ENCODE results near the gene PCNX2.

Gene PCNX2

GRCh38 chr1:233295237-233295974, at the start of gene PCNX2:
Gene PCNX2, minus strand, starts transcription at chr1:233295725. Its CDS starts 247 bp downstream, at chr1:233295478.
- peak within 1 kb of the TSS; percentile 83 for H3K27ac ChIP-seq (ENCODE audit: extremely low read depth, low read depth, low read length)
- ChIA-PET CTCF (interaction anchor here (0.8 to 2.6 kb wide), 6 partner anchors 10 to 145 kb away, joined by 3 to 9 read pairs (median 5); no protein-coding TSS in a partner anchor), POLR2A (interaction anchor here (1.0 to 1.2 kb wide), 3 partner anchors 12 to 666 kb away, joined by 3 read pairs; partner anchors contain the start of gene SIPA1L2)
- peaks cover 14% of the 10 kb centered on the region for H3K4me1 ChIP-seq (ENCODE audit: control insufficient read depth, insufficient read depth, low read length)
- H3K4me3 ChIP-seq (ENCODE audit: low read depth, low read length) = peak within 1 kb of the TSS; percentile 99
- no peaks in the 10 kb centered on the region for H3K9me3 ChIP-seq (ENCODE audit: control insufficient read depth, insufficient read depth, low read depth, low read length)
- H3K36me3 ChIP-seq (ENCODE audit: control insufficient read depth in 2 of 2, insufficient read depth in 1 of 2, low read length in 2 of 2) = no peaks in the 10 kb centered on the region
- TF ChIP-seq WT1 (tag by site-specific recombination; IDR thresholded peaks at IDR 0.05) (peak; percentile 71), KLF9 (tag by site-specific recombination; IDR thresholded peaks at IDR 0.05; ENCODE audit: low read depth) (no peak), ZNF624 (tag by site-specific recombination; IDR thresholded peaks at IDR 0.05) (no peak), FEZF1 (tag by site-specific recombination; IDR thresholded peaks at IDR 0.05) (no peak), SP2 (tag by site-specific recombination; IDR thresholded peaks at IDR 0.05) (peak; percentile 75), ZNF16 (tag by site-specific recombination; IDR thresholded peaks at IDR 0.05; ENCODE audit: low read depth) (no peak), ZNF514 (tag by site-specific recombination; IDR thresholded peaks at IDR 0.05) (no peak), GLI4 (tag by site-specific recombination; IDR thresholded peaks at IDR 0.05) (no peak), PRDM10 (tag by site-specific recombination; IDR thresholded peaks at IDR 0.05) (peak; percentile 85), ZNF660 (tag by site-specific recombination; IDR thresholded peaks at IDR 0.05) (peak; percentile 83), ZFP41 (tag by site-specific recombination; IDR thresholded peaks at IDR 0.05; ENCODE audit: borderline replicate concordance) (no peak), ZNF112 (tag by site-specific recombination; IDR thresholded peaks at IDR 0.05) (no peak), AEBP2 (tag by site-specific recombination; IDR thresholded peaks at IDR 0.05; ENCODE audit: borderline replicate concordance) (no peak), ZBTB11 (tag by site-specific recombination; conservative IDR thresholded peaks at IDR 0.05; ENCODE audit: low read depth) (no peak; the same call in none of the 2 replicates), PRDM6 (tag by site-specific recombination; IDR thresholded peaks at IDR 0.05) (no peak), ZNF449 (tag by site-specific recombination; IDR thresholded peaks at IDR 0.05) (0 out of 2 replicates have a peak, but pooled peaks have one; percentile 28), KLF10 (tag by site-specific recombination; IDR thresholded peaks at IDR 0.05) (peak; percentile 55; the same call in 1 of the 2 replicates), ZNF362 (tag by site-specific recombination; IDR thresholded peaks at IDR 0.05) (peak; percentile 99), YY1 (tag by site-specific recombination; IDR thresholded peaks at IDR 0.05) (peak; percentile 88), ZNF148 (tag by site-specific recombination; IDR thresholded peaks at IDR 0.05; ENCODE audit: borderline replicate concordance) (no peak)
